Measurements from ENCODE around the gene ZDHHC23.

The ZDHHC23 gene

GRCh38 chr3:114005481-114005880, 57.7 kb downstream of the ZDHHC23 start:
- no peak for DNase-seq (ENCODE audit: low read depth in 4 of 4, low spot score in 1 of 4)

DNA sequence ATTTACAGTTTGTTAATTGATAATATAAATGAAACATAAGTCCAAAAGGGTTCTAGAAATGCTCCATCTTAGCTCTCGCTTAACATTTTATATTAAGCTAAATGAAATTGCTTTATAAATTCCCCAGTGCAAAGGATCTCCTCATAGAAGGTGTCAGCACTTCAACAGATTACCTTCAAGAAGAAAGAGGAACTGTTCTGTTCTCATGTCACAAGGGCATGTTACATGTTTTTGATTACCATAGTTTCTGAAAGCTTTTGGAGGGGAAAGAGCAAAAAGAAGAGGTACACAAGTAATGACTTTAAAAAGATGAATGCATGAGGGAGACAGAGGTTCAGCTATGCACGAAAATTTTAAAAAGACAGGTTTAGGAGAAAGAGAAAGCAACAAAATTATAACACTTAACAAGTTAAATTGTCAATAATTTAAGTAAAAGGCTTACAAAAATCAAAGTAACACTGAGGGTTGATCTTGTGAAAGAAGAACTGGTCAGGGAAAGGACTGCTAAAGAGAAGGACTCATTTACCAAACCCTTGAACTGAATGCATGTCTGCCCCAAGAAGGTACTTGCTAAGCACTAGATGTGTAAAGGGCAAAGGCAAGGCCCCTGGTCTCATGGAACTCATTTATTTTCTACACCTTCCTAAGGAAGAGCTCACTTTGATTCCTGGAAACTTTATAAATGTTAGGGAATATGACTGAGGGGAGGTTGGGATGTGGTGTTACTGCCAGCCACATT, 63.4 kb downstream of the ZDHHC23 start:
- no peak for DNase-seq (ENCODE audit: low read depth in 4 of 4, low spot score in 1 of 4)

Data from stimulated activated CD4-positive, alpha-beta T cell treated with anti-CD3 and anti-CD28 coated beads, Interleukin-1b, Interleukin-23, amount 100 ng/mL, for 24 hours (primary cell).